HG03196 (cell line): ENCODE measurements around the gene ZSWIM6.

Source experiments
- ATAC-seq: cut with Tn5 transposase; IDR thresholded peaks from one replicate; pipeline ENCODE4 v1.9.1; 2021; ENCODE audit not compliant: unreplicated experiment

Gene ZSWIM6

GRCh38 chr5:61330845-61331406, 1.1 kb upstream of the ZSWIM6 start:
- ATAC-seq: peak; percentile 33

- ATAC-seq: no peak
Measured at GRCh38 chr5:61332358-61332749, 296 bp downstream of the ZSWIM6 start.

- no peak for ATAC-seq
Measured at GRCh38 chr5:61332851-61333320, 828 bp downstream of the ZSWIM6 start.

- ATAC-seq: no peak
Measured at GRCh38 chr5:61333321-61333953, 1.4 kb downstream of the ZSWIM6 start.

- no peak for ATAC-seq
Measured at GRCh38 chr5:61333954-61334867, 2.2 kb downstream of the ZSWIM6 start.

GRCh38 chr5:61334868-61335615, 3.0 kb downstream of the ZSWIM6 start:
- no peak for ATAC-seq

GRCh38 chr5:61339764-61340163, 7.7 kb downstream of the ZSWIM6 start:
- no peak for ATAC-seq

GRCh38 chr5:61340775-61341361, 8.8 kb downstream of the ZSWIM6 start:
- no peak for ATAC-seq

GRCh38 chr5:61342071-61342501, 10.0 kb downstream of the ZSWIM6 start:
- ATAC-seq: no peak

- no peak for ATAC-seq
Measured at GRCh38 chr5:61344187-61344944, 12.3 kb downstream of the ZSWIM6 start.

- no peak for ATAC-seq
Measured at GRCh38 chr5:61346511-61346910, 14.5 kb downstream of the ZSWIM6 start.

- ATAC-seq: no peak
Measured at GRCh38 chr5:61347080-61347479, 15.0 kb downstream of the ZSWIM6 start.

GRCh38 chr5:61348447-61348846, 16.4 kb downstream of the ZSWIM6 start:
- ATAC-seq: no peak

GRCh38 chr5:61349935-61350334, 17.9 kb downstream of the ZSWIM6 start:
- ATAC-seq: no peak

GRCh38 chr5:61350535-61350934, 18.5 kb downstream of the ZSWIM6 start:
- ATAC-seq: no peak

GRCh38 chr5:61351733-61352132, 19.7 kb downstream of the ZSWIM6 start:
- ATAC-seq: no peak

- no peak for ATAC-seq
Measured at GRCh38 chr5:61352180-61352579, 20.1 kb downstream of the ZSWIM6 start.

GRCh38 chr5:61352612-61353156, 20.6 kb downstream of the ZSWIM6 start:
- no peak for ATAC-seq

- ATAC-seq: no peak
Measured at GRCh38 chr5:61353293-61353692, 21.2 kb downstream of the ZSWIM6 start.

GRCh38 chr5:61354199-61354598, 22.1 kb downstream of the ZSWIM6 start:
- no peak for ATAC-seq
